GM12872 (cell line): ENCODE measurements around the gene NLRP5.

Source experiments
- CTCF ChIP-seq: IDR thresholded peaks from 3 replicates; pipeline ENCODE4 v1.5.1; 2011; ENCODE audit warnings: low read depth, mild to moderate bottlenecking, low read length, moderate library complexity; ENCODE audit not compliant: insufficient read depth

Gene NLRP5

GRCh38 chr19:55986487-55986886, at the start of gene NLRP5:
Gene NLRP5, plus strand, starts transcription at chr19:55986775.
- no peak for TF ChIP-seq CTCF

- no peak for TF ChIP-seq CTCF
Observed at GRCh38 chr19:55939206-55939605, 47.4 kb upstream of the NLRP5 start.

- no peak for TF ChIP-seq CTCF
Observed at GRCh38 chr19:55940306-55940705, 46.3 kb upstream of the NLRP5 start.

GRCh38 chr19:55947532-55947931, 39.0 kb upstream of the NLRP5 start, which contains the start of gene NLRP8:
Gene NLRP8, plus strand, starts transcription at chr19:55947832.
- TF ChIP-seq CTCF: no peak

GRCh38 chr19:55956431-55956830, 30.1 kb upstream of the NLRP5 start:
- TF ChIP-seq CTCF: no peak

- TF ChIP-seq CTCF: no peak
Observed at GRCh38 chr19:55958356-55958755, 28.2 kb upstream of the NLRP5 start.

- no peak for TF ChIP-seq CTCF
Observed at GRCh38 chr19:55959996-55960675, 26.4 kb upstream of the NLRP5 start.

GRCh38 chr19:55962186-55962585, 24.4 kb upstream of the NLRP5 start:
- no peak for TF ChIP-seq CTCF
